NB4 (cell line): ENCODE measurements around the gene NPY2R.

Source experiments
- CTCF ChIP-seq: IDR thresholded peaks from one replicate; pipeline ENCODE4 v1.5.1; 2012; ENCODE audit warnings: low read depth, low read length
- POLR2A ChIP-seq: IDR thresholded peaks from 2 replicates; pipeline ENCODE4 v1.6.1; 2011; ENCODE audit warnings: mild to moderate bottlenecking; ENCODE audit not compliant: insufficient read length; ENCODE audit errors: extremely low read depth

GRCh38 chr4:155208258-155209054 is at the start of gene NPY2R:
- TF ChIP-seq CTCF = no peak
- TF ChIP-seq POLR2A = no peak
